ENCODE data around the gene HTT.

DNA sequence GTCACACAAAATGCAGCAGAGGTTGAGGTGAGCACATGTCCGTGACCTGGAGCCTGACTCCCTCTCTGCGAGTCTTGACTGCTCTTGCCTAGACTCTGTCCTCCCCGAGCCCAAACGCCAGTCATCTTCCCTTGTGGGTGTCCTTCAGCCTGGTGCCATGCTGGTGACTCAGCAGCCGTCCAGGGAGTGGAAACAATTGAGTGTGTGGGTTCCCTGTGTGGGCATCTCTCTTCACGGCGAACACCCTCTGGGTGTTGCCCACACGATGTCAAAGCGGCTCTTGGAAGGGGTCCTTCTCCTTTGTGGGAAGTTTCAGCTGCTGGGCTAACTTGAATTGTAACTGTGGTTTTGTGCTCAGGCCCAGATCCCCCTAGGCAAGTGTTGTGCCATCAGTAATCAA lies 157.0 kb downstream of the HTT start:
- TF ChIP-seq, protein P1, sequence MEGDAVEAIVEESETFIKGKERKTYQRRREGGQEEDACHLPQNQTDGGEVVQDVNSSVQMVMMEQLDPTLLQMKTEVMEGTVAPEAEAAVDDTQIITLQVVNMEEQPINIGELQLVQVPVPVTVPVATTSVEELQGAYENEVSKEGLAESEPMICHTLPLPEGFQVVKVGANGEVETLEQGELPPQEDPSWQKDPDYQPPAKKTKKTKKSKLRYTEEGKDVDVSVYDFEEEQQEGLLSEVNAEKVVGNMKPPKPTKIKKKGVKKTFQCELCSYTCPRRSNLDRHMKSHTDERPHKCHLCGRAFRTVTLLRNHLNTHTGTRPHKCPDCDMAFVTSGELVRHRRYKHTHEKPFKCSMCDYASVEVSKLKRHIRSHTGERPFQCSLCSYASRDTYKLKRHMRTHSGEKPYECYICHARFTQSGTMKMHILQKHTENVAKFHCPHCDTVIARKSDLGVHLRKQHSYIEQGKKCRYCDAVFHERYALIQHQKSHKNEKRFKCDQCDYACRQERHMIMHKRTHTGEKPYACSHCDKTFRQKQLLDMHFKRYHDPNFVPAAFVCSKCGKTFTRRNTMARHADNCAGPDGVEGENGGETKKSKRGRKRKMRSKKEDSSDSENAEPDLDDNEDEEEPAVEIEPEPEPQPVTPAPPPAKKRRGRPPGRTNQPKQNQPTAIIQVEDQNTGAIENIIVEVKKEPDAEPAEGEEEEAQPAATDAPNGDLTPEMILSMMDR (conservative IDR thresholded peaks at IDR 0.05; ENCODE audit: low read depth, low read length): no peak
- TF ChIP-seq EZH2 (IDR thresholded peaks at IDR 0.05; ENCODE audit: borderline replicate concordance, low read depth, low read length, poor library complexity, severe bottlenecking): no peak
